Measurements from ENCODE around the gene FMN2. TPM values are rescaled to one million over a fixed set of nuclear protein-coding genes. Genes with fewer than 3 reads are reported as not detected.

FMN2 gene
- total RNA-seq, 1 donor from 2014 or later, result 3.5 TPM

GRCh38 chr1:240491156-240491555, 399.5 kb downstream of the FMN2 start:
- DNase-seq (ENCODE audit: low spot score), result no peak
- Mint-ChIP-seq H3K4me1 (ENCODE audit: low read depth) (peaks cover 22% of the 10 kb centered on the region), H3K9me3 (ENCODE audit: low read depth) (peaks cover under 1% of the 10 kb centered on the region), H3K36me3 (ENCODE audit: low read depth) (no peaks in the 10 kb centered on the region), H3K4me3 (ENCODE audit: unreplicated experiment) (no peak overlapping the region), H3K27ac (ENCODE audit: unreplicated experiment) (peak overlapping the region; percentile 23), H3K27me3 (ENCODE audit: low read depth) (no peaks in the 10 kb centered on the region)
- no peak for TF ChIP-seq CTCF (IDR thresholded peaks at IDR 0.05)

GRCh38 chr1:240491796-240492195, 400.1 kb downstream of the FMN2 start:
- H3K36me3 Mint-ChIP-seq (ENCODE audit: low read depth), result no peaks in the 10 kb centered on the region
- H3K4me1 Mint-ChIP-seq (ENCODE audit: low read depth), result peaks cover 22% of the 10 kb centered on the region
- no peak for TF ChIP-seq CTCF (IDR thresholded peaks at IDR 0.05)
- peaks cover 3% of the 10 kb centered on the region for H3K9me3 Mint-ChIP-seq (ENCODE audit: low read depth)
- DNase-seq (ENCODE audit: low spot score), result no peak
- H3K27ac Mint-ChIP-seq (ENCODE audit: unreplicated experiment), result peak overlapping the region; percentile 76
- no peaks in the 10 kb centered on the region for H3K27me3 Mint-ChIP-seq (ENCODE audit: low read depth)
- no peak overlapping the region for H3K4me3 Mint-ChIP-seq (ENCODE audit: unreplicated experiment)

GRCh38 chr1:240492832-240493440, 401.3 kb downstream of the FMN2 start:
- peak overlapping the region; percentile 22 for H3K27ac Mint-ChIP-seq (ENCODE audit: unreplicated experiment)
- no peak for DNase-seq (ENCODE audit: low spot score)
- peak overlapping the region; percentile 69 for H3K4me3 Mint-ChIP-seq (ENCODE audit: unreplicated experiment)
- H3K36me3 Mint-ChIP-seq (ENCODE audit: low read depth), result no peaks in the 10 kb centered on the region
- no peaks in the 10 kb centered on the region for H3K27me3 Mint-ChIP-seq (ENCODE audit: low read depth)
- peaks cover 3% of the 10 kb centered on the region for H3K9me3 Mint-ChIP-seq (ENCODE audit: low read depth)
- peaks cover 22% of the 10 kb centered on the region for H3K4me1 Mint-ChIP-seq (ENCODE audit: low read depth)
- TF ChIP-seq CTCF (IDR thresholded peaks at IDR 0.05), result peak; percentile 60

GRCh38 chr1:240495601-240496000, 403.9 kb downstream of the FMN2 start:
- peaks cover 22% of the 10 kb centered on the region for H3K4me1 Mint-ChIP-seq (ENCODE audit: low read depth)
- TF ChIP-seq CTCF (IDR thresholded peaks at IDR 0.05), result no peak
- no peaks in the 10 kb centered on the region for H3K36me3 Mint-ChIP-seq (ENCODE audit: low read depth)
- no peak overlapping the region for H3K27ac Mint-ChIP-seq (ENCODE audit: unreplicated experiment)
- no peaks in the 10 kb centered on the region for H3K27me3 Mint-ChIP-seq (ENCODE audit: low read depth)
- H3K4me3 Mint-ChIP-seq (ENCODE audit: unreplicated experiment), result no peak overlapping the region
- H3K9me3 Mint-ChIP-seq (ENCODE audit: low read depth), result peaks cover 3% of the 10 kb centered on the region
- DNase-seq (ENCODE audit: low spot score), result no peak

- H3K27me3 Mint-ChIP-seq (ENCODE audit: low read depth), result no peaks in the 10 kb centered on the region
- no peak overlapping the region for H3K4me3 Mint-ChIP-seq (ENCODE audit: unreplicated experiment)
- H3K4me1 Mint-ChIP-seq (ENCODE audit: low read depth), result peaks cover 20% of the 10 kb centered on the region
- no peak overlapping the region for H3K27ac Mint-ChIP-seq (ENCODE audit: unreplicated experiment)
- TF ChIP-seq CTCF (IDR thresholded peaks at IDR 0.05), result no peak
- peaks cover 3% of the 10 kb centered on the region for H3K9me3 Mint-ChIP-seq (ENCODE audit: low read depth)
- no peak for DNase-seq (ENCODE audit: low spot score)
- no peaks in the 10 kb centered on the region for H3K36me3 Mint-ChIP-seq (ENCODE audit: low read depth)
Measured at GRCh38 chr1:240496356-240496755, 404.7 kb downstream of the FMN2 start.
